Measurements from ENCODE around the gene PF4V1. TPM values are rescaled to one million over a fixed set of nuclear protein-coding genes. Genes with fewer than 3 reads are reported as not detected.

Gene PF4V1
- total and polyA plus RNA-seq, 9 of the 15 experiments (the other 6 are each of a cell fraction or from before 2014, with no cell fraction given), result not detected

GRCh38 chr4:73868206-73869129, 15.4 kb downstream of the PF4V1 start (continued):
- no peak for TF ChIP-seq PRDM10 (IDR thresholded peaks at IDR 0.05; ENCODE audit: partially characterized antibody)
- TF ChIP-seq AFF4 (CRISPR knock-in tag; IDR thresholded peaks at IDR 0.05), result 0 out of 2 replicates have a peak, but pooled peaks have one; percentile 14
- TF ChIP-seq WHSC1 (IDR thresholded peaks at IDR 0.05; ENCODE audit: low read length), result no peak
- no peak for TF ChIP-seq FOXJ3 (CRISPR knock-in tag; IDR thresholded peaks at IDR 0.05)
- TF ChIP-seq ZNF121 (CRISPR knock-in tag; conservative IDR thresholded peaks at IDR 0.05), result no peak
- TF ChIP-seq RB1 (IDR thresholded peaks at IDR 0.05; ENCODE audit: low read depth), result no peak
- TF ChIP-seq ZNF551 (CRISPR knock-in tag; IDR thresholded peaks at IDR 0.05), result no peak
- no peak for TF ChIP-seq NFYB (IDR thresholded peaks at IDR 0.05; ENCODE audit: extremely low read depth, insufficient read length)
- no peak for TF ChIP-seq THAP12 (CRISPR knock-in tag; IDR thresholded peaks at IDR 0.05)
- no peak for TF ChIP-seq CTCF (IDR thresholded peaks at IDR 0.05 in 2 of 3, conservative IDR thresholded peaks at IDR 0.05 in 1 of 3; ENCODE audit: insufficient read depth in 2 of 3, low read depth in 1 of 3, low read length in 3 of 3)
- TF ChIP-seq E2F5 (CRISPR knock-in tag; IDR thresholded peaks at IDR 0.05), result no peak
